MCF 10A (cell line): ENCODE results near the gene BAX. TPM values are rescaled to one million over a fixed set of nuclear protein-coding genes. Genes with fewer than 3 reads are reported as not detected.
A peak's percentile ranks its signal among the peaks of the same experiment; 100 is the strongest.

ENCODE experiments used
- BruUV-seq: library from RNA; stranded (reverse); fragments of 400-500 nt; replicated peaks from 2 replicates; lab custom pipeline; 2021; lab: Mats Ljungman, UMichigan
- CTCF ChIA-PET: fragments of 300-600 bp; sonication (Branson Sonifier 250); formaldehyde crosslinking; extraction: SDS; loops from one replicate; lab custom pipeline; 2021; ENCODE audit warnings: antibody characterized with exemption, inconsistent platforms; lab: Yijun Ruan, JAX
- POLR2A ChIA-PET: fragments of 300-600, 350-650 bp; sonication (Branson Sonifier 250); formaldehyde crosslinking; extraction: SDS; loops from one replicate; lab custom pipeline; 2020; ENCODE audit warnings: antibody characterized with exemption, inconsistent platforms; lab: Yijun Ruan, JAX
- DNase-seq: peaks from one replicate; pipeline ENCODE4 v3.0.0-alpha.2; 2018; ENCODE audit not compliant: unreplicated experiment
- H3K27ac Mint-ChIP-seq: one replicate; pipeline ENCODE4 v1.8.0; 2022; ENCODE audit warnings: mild to moderate bottlenecking, low read depth, mixed read lengths; ENCODE audit not compliant: unreplicated experiment
- H3K27me3 Mint-ChIP-seq: one replicate; pipeline ENCODE4 v1.8.0; 2022; ENCODE audit warnings: mixed read lengths; ENCODE audit not compliant: insufficient read depth, unreplicated experiment
- H3K36me3 Mint-ChIP-seq: one replicate; pipeline ENCODE4 v1.8.0; 2022; ENCODE audit warnings: mild to moderate bottlenecking, moderate library complexity, mixed read lengths; ENCODE audit not compliant: insufficient read depth, unreplicated experiment
- H3K4me1 Mint-ChIP-seq: one replicate; pipeline ENCODE4 v1.8.0; 2022; ENCODE audit warnings: mixed read lengths; ENCODE audit not compliant: insufficient read depth, unreplicated experiment
- H3K4me3 Mint-ChIP-seq: one replicate; pipeline ENCODE4 v1.8.0; 2022; ENCODE audit warnings: mild to moderate bottlenecking, moderate library complexity, mixed read lengths; ENCODE audit not compliant: unreplicated experiment
- H3K9me3 Mint-ChIP-seq: one replicate; pipeline ENCODE4 v1.8.0; 2022; ENCODE audit warnings: mixed read lengths; ENCODE audit not compliant: unreplicated experiment
- intact Hi-C: fragments of 100-400 bp; cut with micrococcal nuclease; formaldehyde crosslinking; loops from 2 replicates; pipeline ENCODE4 v1.14.1; 2022
- total RNA-seq: library from RNA; stranded (reverse); gene quantifications from 2 replicates; pipeline ENCODE4 v1.2.3, GENCODE V29; 2022
- TF ChIP-seq, protein P1 (sequence below): fragments of 200-600 bp; IDR thresholded peaks from one replicate; pipeline ENCODE4 v1.8.0; 2022; ENCODE audit warnings: antibody characterized with exemption, mild to moderate bottlenecking; ENCODE audit not compliant: unreplicated experiment

The BAX gene
- total RNA-seq, 1 experiment from 2014 or later, result 152 TPM

DNA sequence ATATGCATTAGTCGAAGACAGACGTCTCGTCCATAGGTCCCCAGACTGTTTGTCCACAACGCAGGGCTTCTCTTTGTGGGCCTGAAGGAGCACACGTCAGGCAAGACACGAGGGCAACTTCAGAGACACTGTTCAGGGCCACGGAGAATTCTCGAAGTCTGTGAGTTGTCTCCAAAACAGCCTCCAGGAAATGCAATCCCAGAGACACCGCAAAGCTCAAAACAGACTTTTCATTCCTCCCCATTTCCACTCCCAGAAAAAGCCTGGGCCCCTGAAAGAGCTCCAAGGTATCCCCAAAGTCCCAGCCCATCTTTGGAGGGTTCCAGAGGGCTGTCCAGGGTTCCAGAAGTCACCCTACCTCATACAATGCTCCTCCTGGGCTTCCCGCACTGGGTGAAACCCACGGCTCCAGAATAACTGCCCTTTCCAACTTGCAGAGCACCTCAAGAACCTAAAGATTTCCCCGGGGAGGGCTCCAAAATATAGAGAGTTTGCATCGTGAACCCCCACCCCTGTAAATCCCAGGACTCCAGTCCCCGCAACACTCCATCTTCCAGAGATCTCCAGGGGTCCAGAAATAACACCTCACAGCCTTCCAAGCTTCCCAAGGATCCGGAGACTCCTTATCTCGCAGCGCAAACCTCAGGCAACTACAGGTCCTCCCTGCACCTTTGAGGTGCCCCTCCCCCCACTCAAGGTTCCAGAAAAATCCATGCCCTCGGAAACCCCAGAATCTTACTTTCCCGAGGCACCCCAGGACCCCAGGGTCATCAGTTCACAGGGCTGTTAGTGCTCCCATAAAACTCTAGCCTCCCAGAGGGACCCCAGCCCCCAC, 9.7 kb downstream of the BAX start:
- Mint-ChIP-seq H3K4me1 (peaks cover 35% of the 10 kb centered on the region), H3K27ac (peak overlapping the region; percentile 96), H3K36me3 (peaks cover 65% of the 10 kb centered on the region), H3K27me3 (no peaks in the 10 kb centered on the region), H3K9me3 (no peaks in the 10 kb centered on the region), H3K4me3 (peak overlapping the region; percentile 97)
- POLR2A ChIA-PET, result interaction anchor here (0.5 to 5.3 kb wide), 11 partner anchors 10 to 177 kb away, joined by 3 to 98 read pairs (median 7); partner anchors contain the start of genes BAX, GYS1, NUCB1 and PPP1R15A
- TF ChIP-seq, protein P1, sequence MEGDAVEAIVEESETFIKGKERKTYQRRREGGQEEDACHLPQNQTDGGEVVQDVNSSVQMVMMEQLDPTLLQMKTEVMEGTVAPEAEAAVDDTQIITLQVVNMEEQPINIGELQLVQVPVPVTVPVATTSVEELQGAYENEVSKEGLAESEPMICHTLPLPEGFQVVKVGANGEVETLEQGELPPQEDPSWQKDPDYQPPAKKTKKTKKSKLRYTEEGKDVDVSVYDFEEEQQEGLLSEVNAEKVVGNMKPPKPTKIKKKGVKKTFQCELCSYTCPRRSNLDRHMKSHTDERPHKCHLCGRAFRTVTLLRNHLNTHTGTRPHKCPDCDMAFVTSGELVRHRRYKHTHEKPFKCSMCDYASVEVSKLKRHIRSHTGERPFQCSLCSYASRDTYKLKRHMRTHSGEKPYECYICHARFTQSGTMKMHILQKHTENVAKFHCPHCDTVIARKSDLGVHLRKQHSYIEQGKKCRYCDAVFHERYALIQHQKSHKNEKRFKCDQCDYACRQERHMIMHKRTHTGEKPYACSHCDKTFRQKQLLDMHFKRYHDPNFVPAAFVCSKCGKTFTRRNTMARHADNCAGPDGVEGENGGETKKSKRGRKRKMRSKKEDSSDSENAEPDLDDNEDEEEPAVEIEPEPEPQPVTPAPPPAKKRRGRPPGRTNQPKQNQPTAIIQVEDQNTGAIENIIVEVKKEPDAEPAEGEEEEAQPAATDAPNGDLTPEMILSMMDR, result no peak
- no peak for DNase-seq
- no TSS peak for BruUV-seq
- CTCF ChIA-PET, result interaction anchor here (0.7 to 1.2 kb wide), 2 partner anchors 29 to 51 kb away, joined by 3 to 4 read pairs; partner anchors contain the start of gene GYS1
- intact Hi-C loops, result loop anchor here (2.0 kb wide), 1 partner anchor 90 kb away; no protein-coding TSS in a partner anchor

DNA sequence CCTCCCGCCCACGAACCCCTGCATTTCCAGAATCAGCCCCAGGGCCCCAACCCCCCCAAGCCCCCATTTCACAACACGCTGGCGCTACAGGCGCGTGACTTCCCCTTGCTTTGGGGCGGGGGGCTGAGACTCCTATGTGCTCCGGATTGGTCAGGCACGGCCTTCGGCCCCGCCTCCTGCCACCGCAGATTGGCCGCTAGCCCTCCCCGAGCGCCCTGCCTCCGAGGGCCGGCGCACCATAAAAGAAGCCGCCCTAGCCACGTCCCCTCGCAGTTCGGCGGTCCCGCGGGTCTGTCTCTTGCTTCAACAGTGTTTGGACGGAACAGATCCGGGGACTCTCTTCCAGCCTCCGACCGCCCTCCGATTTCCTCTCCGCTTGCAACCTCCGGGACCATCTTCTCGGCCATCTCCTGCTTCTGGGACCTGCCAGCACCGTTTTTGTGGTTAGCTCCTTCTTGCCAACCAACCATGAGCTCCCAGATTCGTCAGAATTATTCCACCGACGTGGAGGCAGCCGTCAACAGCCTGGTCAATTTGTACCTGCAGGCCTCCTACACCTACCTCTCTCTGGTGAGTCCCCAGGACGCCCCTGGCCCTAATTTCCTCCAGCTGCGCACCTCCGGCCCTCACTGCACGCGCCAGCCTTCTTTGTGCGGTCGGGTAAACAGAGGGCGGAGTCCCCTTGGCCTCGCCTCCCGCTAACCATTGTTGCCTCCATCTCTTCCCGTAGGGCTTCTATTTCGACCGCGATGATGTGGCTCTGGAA, 10.5 kb downstream of the BAX start, which contains the start of gene FTL:
Gene FTL (plus strand): TSS at position 270 of the 766 bp plus-strand sequence. CDS start 199 bp downstream, at position 469.
- Mint-ChIP-seq H3K4me1 (peaks cover 35% of the 10 kb centered on the region), H3K27me3 (no peaks in the 10 kb centered on the region), H3K9me3 (no peaks in the 10 kb centered on the region), H3K36me3 (peaks cover 65% of the 10 kb centered on the region), H3K27ac (peak within 1 kb of the TSS; percentile 96), H3K4me3 (peak within 1 kb of the TSS; percentile 97)
- intact Hi-C loops, result loop anchor here (2.0 kb wide), 1 partner anchor 90 kb away; no protein-coding TSS in a partner anchor
- TF ChIP-seq, protein P1, result no peak
- CTCF ChIA-PET, result interaction anchor here (0.6 to 0.7 kb wide), 3 partner anchors 36 to 102 kb away, joined by 3 to 4 read pairs (median 3); no protein-coding TSS in a partner anchor
- POLR2A ChIA-PET, result interaction anchor here (0.6 to 5.3 kb wide), 17 partner anchors 9 to 220 kb away, joined by 3 to 98 read pairs (median 4); partner anchors contain the start of genes BAX, DHDH, GYS1 and LIN7B
- DNase-seq, result peak; percentile 95
- no TSS peak for BruUV-seq

DNA sequence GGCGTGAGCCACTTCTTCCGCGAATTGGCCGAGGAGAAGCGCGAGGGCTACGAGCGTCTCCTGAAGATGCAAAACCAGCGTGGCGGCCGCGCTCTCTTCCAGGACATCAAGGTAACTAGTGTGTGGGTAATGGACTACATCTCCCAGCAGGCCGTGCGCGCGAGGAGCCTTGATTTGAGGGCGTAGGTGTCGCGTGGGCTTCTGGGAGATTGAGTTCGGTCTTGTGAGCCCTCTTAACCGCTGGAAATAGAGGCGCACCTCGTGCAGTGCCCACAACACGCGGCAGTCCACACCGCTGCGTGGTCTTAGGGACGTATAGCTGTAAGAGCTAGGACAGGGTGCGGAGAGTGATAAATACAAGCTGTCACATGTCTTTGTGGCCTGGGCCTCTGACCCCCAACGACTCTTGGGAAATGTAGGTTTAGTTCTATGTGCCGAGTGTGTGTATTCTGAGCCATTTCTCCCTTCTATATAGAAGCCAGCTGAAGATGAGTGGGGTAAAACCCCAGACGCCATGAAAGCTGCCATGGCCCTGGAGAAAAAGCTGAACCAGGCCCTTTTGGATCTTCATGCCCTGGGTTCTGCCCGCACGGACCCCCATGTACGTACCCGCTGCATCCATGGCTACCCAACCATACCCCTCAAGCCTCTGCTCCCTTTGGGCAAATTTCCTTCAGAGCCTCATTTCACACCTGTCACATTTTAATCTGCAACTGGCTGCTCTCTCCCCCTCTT, 11.3 kb downstream of the BAX start:
- DNase-seq, result peak; percentile 93
- H3K4me1 Mint-ChIP-seq, result peaks cover 35% of the 10 kb centered on the region
- intact Hi-C loops, result loop anchor here (2.0 kb wide), 1 partner anchor 91 kb away; no protein-coding TSS in a partner anchor
- H3K27me3 Mint-ChIP-seq, result no peaks in the 10 kb centered on the region
- BruUV-seq, result TSS peak; percentile 82
- peak overlapping the region; percentile 97 for H3K4me3 Mint-ChIP-seq
- POLR2A ChIA-PET, result interaction anchor here (0.6 to 5.3 kb wide), 19 partner anchors 9 to 640 kb away, joined by 3 to 98 read pairs (median 4); partner anchors contain the start of genes BAX, DHDH, EMP3 and GYS1
- CTCF ChIA-PET, result interaction anchor here (0.5 to 2.0 kb wide), 6 partner anchors 11 to 175 kb away, joined by 3 to 13 read pairs (median 3); partner anchors contain the start of gene RUVBL2
- no peaks in the 10 kb centered on the region for H3K9me3 Mint-ChIP-seq
- peak overlapping the region; percentile 96 for H3K27ac Mint-ChIP-seq
- TF ChIP-seq, protein P1, result no peak
- H3K36me3 Mint-ChIP-seq, result peaks cover 71% of the 10 kb centered on the region
